ENCODE data around the gene ACCSL. TPM values are rescaled to one million over a fixed set of nuclear protein-coding genes. Genes with fewer than 3 reads are reported as not detected.

ACCSL gene
- total RNA-seq, 1 experiment from 2014 or later: not detected

GRCh38 chr11:44018127-44018521, 29.7 kb upstream of the ACCSL start:
- DNase-seq (ENCODE audit: low spot score): no peak

GRCh38 chr11:44018829-44019228, 29.0 kb upstream of the ACCSL start:
- no peak for DNase-seq (ENCODE audit: low spot score)

- DNase-seq (ENCODE audit: low spot score): no peak
Measured at GRCh38 chr11:44024977-44025376, 22.8 kb upstream of the ACCSL start.

- no peak for DNase-seq (ENCODE audit: low spot score)
Measured at GRCh38 chr11:44025727-44026126, 22.1 kb upstream of the ACCSL start.

GRCh38 chr11:44028401-44028800, 19.4 kb upstream of the ACCSL start:
- no peak for DNase-seq (ENCODE audit: low spot score)

- no peak for DNase-seq (ENCODE audit: low spot score)
Measured at GRCh38 chr11:44028816-44029506, 18.8 kb upstream of the ACCSL start.

- DNase-seq (ENCODE audit: low spot score): no peak
Measured at GRCh38 chr11:44029507-44029845, 18.3 kb upstream of the ACCSL start.

- DNase-seq (ENCODE audit: low spot score): no peak
Measured at GRCh38 chr11:44029977-44030911, 17.5 kb upstream of the ACCSL start.

- no peak for DNase-seq (ENCODE audit: low spot score)
Measured at GRCh38 chr11:44030996-44031395, 16.8 kb upstream of the ACCSL start.

GRCh38 chr11:44031549-44031948, 16.2 kb upstream of the ACCSL start:
- DNase-seq (ENCODE audit: low spot score): no peak

GRCh38 chr11:44032299-44033085, 15.3 kb upstream of the ACCSL start:
- DNase-seq (ENCODE audit: low spot score): no peak

GRCh38 chr11:44033411-44033850, 14.3 kb upstream of the ACCSL start:
- no peak for DNase-seq (ENCODE audit: low spot score)

- DNase-seq (ENCODE audit: low spot score): no peak
Measured at GRCh38 chr11:44033856-44034255, 13.9 kb upstream of the ACCSL start.

- no peak for DNase-seq (ENCODE audit: low spot score)
Measured at GRCh38 chr11:44034639-44035038, 13.1 kb upstream of the ACCSL start.

- DNase-seq (ENCODE audit: low spot score): peak; percentile 69
Measured at GRCh38 chr11:44036811-44037657, 10.7 kb upstream of the ACCSL start.

- no peak for DNase-seq (ENCODE audit: low spot score)
Measured at GRCh38 chr11:44037658-44037998, 10.2 kb upstream of the ACCSL start.

GRCh38 chr11:44043157-44043556, 4.6 kb upstream of the ACCSL start:
- DNase-seq (ENCODE audit: low spot score): no peak

GRCh38 chr11:44046182-44046581, 1.6 kb upstream of the ACCSL start:
- no peak for DNase-seq (ENCODE audit: low spot score)

- DNase-seq (ENCODE audit: low spot score): no peak
Measured at GRCh38 chr11:44047298-44047697, 483 bp upstream of the ACCSL start.

GRCh38 chr11:44049832-44050231, 2.1 kb downstream of the ACCSL start:
- DNase-seq (ENCODE audit: low spot score): no peak

GRCh38 chr11:44051171-44051570, 3.4 kb downstream of the ACCSL start:
- DNase-seq (ENCODE audit: low spot score): no peak
